Suprapubic skin (tissue), 4 donors: Measurements from ENCODE around the gene TMEM222.

Experiments
- POLR2A ChIP-seq, 2 donors: fragments of 450-650 bp; IDR thresholded peaks; one replicate each; pipeline ENCODE4 v1.6.1; 2017; ENCODE audit warnings: antibody characterized with exemption in 2 of 2, mild to moderate bottlenecking in 2 of 2, moderate library complexity in 2 of 2
- POLR2AphosphoS5 ChIP-seq, 3 donors: sonication (generic); formaldehyde crosslinking; IDR thresholded peaks; one replicate each; pipeline ENCODE4 v1.6.1; 2017; ENCODE audit warnings: antibody characterized with exemption in 3 of 3
- TF ChIP-seq, protein P1 (sequence below), 2 donors: fragments of 200-600 bp in 1 of 2; fragments of 450-650 bp in 1 of 2; sonication (generic) in 1 of 2; IDR thresholded peaks; one replicate each; pipeline ENCODE4 v1.5.1; 2016 to 2019; ENCODE audit warnings: antibody characterized with exemption in 2 of 2, mild to moderate bottlenecking in 1 of 2, moderate library complexity in 1 of 2

DNA sequence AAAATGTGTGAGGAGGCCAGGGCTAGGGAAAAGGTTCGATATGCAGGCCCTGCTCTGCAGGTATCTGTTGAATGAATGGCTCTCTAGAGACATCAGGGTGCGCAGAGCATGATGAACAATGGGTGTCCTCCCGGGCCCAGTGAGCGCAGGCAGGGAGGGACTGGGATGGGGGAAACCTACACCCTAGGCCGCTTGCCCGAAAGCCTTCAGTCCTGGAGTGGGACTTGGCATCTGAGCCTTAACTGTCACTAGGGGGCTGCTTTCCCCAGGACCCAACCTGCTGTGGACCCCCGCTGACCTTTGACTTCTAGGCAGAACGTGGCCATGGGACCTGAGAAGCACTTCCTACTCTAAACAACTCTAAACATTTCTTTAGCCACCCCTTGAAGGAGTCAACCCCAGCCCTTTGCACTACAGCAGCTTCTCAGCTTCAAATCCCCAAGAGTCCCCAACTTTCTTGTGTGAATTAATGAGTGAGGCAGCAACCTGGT lies 45.2 kb downstream of the TMEM222 start:
- TF ChIP-seq POLR2A (IDR thresholded peaks at IDR 0.05) (no peak), POLR2AphosphoS5 (IDR thresholded peaks at IDR 0.05) (no peak)
- TF ChIP-seq, protein P1, sequence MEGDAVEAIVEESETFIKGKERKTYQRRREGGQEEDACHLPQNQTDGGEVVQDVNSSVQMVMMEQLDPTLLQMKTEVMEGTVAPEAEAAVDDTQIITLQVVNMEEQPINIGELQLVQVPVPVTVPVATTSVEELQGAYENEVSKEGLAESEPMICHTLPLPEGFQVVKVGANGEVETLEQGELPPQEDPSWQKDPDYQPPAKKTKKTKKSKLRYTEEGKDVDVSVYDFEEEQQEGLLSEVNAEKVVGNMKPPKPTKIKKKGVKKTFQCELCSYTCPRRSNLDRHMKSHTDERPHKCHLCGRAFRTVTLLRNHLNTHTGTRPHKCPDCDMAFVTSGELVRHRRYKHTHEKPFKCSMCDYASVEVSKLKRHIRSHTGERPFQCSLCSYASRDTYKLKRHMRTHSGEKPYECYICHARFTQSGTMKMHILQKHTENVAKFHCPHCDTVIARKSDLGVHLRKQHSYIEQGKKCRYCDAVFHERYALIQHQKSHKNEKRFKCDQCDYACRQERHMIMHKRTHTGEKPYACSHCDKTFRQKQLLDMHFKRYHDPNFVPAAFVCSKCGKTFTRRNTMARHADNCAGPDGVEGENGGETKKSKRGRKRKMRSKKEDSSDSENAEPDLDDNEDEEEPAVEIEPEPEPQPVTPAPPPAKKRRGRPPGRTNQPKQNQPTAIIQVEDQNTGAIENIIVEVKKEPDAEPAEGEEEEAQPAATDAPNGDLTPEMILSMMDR (IDR thresholded peaks at IDR 0.05): no peak
